ENCODE data around the gene LYST.

GRCh38 chr1:235861857-235862256, 4.8 kb downstream of the LYST start:
- TF ChIP-seq CTCF (IDR thresholded peaks at IDR 0.05) (no peak), POLR2A (IDR thresholded peaks at IDR 0.05) (no peak)
